Measurements from ENCODE around the gene GPR176. TPM values are rescaled to one million over a fixed set of nuclear protein-coding genes. Genes with fewer than 3 reads are reported as not detected.
"Not testable (repeated sequence)": the region's sequence is repeated elsewhere in the genome, so short reads cannot be mapped to it uniquely, and the experiment has no call there.

Gene GPR176
- total RNA-seq, 1 donor from 2014 or later = 12.6 TPM

- DNase-seq = peak; percentile 57
Observed at GRCh38 chr15:39854161-39854560, 65.9 kb downstream of the GPR176 start.

DNA sequence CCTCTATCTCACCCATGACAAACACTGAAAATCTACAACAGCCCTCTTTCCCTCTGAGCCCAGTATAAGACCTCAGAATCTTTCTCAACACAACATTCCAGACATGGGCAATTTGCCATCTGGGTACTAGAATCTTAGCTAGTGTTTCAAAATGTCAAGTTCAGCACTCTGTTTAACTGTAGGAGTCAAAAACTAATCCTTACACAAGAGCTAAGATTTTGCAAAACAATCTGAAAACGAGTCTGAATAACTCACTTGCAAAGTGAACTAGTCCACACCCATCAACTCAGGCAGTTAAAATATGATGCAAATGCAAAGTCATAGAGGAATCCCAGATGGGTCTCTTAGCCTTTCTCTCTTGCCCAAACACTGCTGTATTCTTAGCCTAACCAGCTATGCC, 67.8 kb downstream of the GPR176 start:
- peak; percentile 47 for DNase-seq

GRCh38 chr15:39851500-39852092, 68.5 kb downstream of the GPR176 start:
- DNase-seq = peak; percentile 91

- peak; percentile 55 for DNase-seq
Observed at GRCh38 chr15:39850436-39850835, 69.6 kb downstream of the GPR176 start.

- no peak for DNase-seq
Observed at GRCh38 chr15:39846108-39846507, 74.0 kb downstream of the GPR176 start.

DNA sequence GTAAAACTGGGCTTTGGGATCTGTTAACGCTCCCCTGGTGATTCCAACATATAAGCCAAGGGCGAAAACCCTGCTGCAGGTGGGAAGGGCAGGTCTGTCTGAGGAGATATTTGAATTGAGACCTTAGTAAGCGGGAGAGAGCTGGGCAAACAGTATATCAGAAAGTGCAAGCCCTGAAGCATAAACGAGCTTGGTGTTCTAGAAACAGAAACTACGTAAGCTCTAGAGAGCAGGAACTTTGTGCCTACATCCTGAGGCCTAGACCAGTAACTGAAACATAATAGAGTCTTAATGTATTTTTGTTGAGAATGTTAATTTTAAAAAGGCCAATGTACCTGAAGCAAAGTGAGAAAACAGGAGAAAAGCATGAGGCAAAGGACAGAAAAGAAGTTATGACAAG, 74.5 kb downstream of the GPR176 start:
- no peak for DNase-seq

DNA sequence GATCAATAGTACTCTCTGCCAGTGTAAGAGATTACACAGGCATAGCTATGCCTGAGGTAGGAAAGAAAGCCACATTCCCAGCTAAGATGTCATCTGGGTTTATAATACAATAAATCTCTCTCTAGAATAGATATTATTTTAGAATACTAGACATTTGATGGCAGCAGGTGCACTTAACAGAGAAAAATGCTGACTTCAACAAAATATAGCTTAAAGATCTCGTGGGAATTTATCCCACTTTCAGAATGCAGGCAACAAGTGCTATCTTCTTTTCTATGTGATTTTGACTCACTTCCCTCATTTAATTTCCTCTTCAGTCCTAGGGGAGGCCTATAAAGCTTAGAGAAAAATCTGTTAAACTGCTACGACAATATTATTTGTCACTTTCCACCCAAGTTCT, 76.5 kb downstream of the GPR176 start:
- no peak for DNase-seq

DNA sequence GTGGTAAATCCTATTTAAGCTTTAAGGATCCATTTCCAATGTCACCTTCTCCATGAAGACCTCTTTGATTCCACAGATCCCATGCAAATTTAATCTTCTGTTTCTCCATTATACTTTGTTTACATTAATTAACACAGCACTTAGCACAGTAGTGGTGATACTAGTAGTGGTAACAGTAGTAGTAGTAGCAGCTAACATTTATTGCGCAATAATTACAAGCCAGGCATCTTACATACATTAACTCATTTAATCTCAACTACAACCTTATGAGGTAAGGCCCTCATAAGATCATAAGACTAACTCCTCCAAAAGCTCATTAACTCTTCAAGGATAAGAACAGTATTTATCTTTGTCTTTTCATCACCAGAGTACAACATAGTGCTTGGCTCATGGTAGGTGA, 82.6 kb downstream of the GPR176 start:
- no peak for DNase-seq

DNA sequence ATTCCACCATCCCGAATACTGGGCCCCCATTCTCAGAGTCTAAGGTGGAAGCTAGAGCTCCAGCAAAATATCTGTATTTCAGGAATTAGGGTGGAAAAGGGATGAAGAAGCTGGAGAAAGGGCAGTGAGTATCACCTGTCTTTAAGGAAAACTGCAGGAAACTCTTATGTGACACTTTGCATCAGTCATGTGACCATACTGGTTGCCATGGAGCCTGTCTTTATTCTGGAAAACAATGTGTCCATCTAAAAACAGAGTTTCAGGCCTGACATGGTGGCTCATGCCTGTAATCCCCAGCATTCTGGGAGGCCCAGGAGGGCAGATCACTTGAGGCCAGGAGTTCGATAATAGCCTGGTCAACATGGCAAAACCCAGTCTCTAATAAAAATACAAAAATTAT, 84.5 kb downstream of the GPR176 start:
- peak; percentile 24 for DNase-seq

GRCh38 chr15:39834256-39834655, 85.8 kb downstream of the GPR176 start:
- no peak for DNase-seq

- DNase-seq = no peak
Observed at GRCh38 chr15:39833515-39833981, 86.5 kb downstream of the GPR176 start.

GRCh38 chr15:39830166-39830565, 89.9 kb downstream of the GPR176 start:
- DNase-seq = no peak

DNA sequence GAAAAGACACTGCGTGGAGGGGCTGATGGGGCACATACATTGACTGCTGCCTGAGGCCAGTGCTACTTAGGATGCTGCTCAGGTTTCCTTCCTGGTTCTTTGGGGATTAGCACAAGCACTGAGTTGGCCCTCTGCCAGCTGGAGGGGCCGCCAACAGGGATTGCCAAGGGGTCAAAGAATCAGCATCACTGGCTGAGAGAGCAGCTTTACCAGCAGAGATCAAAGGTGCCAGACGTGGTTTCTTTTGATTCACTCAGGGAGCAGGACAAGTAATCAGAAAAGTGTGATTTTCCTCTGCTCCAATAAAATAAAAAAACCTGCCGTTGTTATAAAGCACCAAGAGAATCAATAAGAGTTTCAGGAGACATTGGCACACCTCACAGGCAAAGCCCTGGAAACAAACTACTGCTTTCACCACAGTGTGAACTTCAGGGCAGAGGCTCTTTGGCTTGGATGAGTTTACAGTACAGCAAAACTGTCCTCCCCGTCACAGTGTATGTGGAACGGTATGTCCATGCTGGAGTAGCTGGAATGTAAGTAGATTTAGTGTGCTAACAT, 91.6 kb downstream of the GPR176 start:
- DNase-seq = peak; percentile 46

GRCh38 chr15:39826975-39827374, 93.1 kb downstream of the GPR176 start:
- DNase-seq = no peak

- DNase-seq = no peak
Observed at GRCh38 chr15:39823634-39824033, 96.4 kb downstream of the GPR176 start.

GRCh38 chr15:39820050-39820602, 99.9 kb downstream of the GPR176 start:
- DNase-seq = no peak

DNA sequence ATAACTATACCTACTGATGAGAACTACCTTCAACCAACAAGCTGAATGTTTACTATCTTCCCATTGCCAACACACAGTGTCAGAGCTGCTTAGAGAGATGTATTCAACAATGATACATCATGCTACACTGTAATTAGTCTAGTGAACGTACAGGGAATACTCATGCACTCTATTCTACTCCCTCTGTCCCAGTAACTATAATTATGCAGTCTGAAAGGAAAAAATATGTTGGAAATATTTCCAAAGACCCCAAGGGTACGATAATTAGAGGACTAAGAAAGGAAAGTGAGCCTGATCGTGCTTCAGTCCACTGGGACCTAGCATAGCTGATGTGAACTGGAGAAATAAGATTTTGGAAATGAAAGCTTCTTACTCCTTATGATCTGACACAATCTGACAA, 100.5 kb downstream of the GPR176 start:
- no peak for DNase-seq

DNA sequence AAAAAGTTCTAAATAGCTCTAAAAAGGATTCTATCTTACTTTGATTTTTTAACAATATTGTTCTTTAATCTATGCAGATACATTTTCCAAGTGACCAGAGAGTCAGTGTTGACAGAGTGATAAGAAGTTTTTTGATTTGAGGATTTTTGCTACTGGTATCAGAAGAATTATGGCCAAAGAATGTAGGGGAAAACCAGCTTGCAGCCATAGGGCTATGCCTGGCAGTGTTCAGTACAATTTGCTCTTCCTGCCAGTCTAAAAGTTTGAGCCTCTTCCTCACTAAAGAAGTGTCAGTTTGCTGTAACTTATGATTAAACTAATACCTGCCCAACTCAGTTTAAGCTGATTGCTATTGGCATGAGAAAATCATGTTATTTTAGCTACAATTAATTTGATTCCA, 102.2 kb downstream of the GPR176 start:
- no peak for DNase-seq

DNA sequence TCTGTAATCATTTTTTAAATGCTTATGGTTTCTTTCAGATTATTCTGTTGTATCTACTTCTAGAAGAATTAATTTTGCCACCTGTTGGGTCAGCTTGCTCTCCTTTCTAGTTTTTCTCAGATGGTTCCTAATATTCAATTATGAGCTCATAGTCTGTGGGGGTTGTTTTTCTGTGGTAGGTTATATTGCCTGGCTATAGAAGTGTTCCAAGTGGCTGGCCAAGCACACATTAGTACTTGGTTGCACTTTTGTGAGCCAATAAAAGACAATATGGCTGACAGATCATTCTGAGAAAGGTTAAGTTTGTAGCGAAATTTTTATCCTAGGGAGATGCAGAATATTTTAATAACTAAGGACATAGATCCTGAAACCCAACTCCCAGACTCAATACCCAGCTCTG, 105.6 kb downstream of the GPR176 start:
- DNase-seq = no peak

DNA sequence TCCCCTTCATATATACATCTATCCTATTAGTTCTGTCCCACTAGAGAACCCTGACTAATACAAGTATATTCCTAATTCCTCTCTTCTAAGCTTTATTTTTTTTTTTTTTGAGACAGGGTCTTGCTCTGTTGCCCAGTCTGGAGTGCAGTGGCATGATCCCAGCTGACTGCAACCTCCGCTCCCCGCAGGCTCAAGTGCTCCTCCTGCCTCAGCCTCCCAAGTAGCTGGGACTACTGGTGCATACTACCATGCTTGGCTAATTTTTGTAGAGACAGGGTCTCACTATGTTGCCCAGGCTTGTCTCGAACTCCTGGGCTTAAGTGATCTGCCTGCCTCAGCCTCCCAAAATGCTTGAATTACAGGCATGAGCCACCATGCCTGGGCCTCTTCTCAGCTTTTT, 107.4 kb downstream of the GPR176 start:
- not testable (repeated sequence) for DNase-seq

DNA sequence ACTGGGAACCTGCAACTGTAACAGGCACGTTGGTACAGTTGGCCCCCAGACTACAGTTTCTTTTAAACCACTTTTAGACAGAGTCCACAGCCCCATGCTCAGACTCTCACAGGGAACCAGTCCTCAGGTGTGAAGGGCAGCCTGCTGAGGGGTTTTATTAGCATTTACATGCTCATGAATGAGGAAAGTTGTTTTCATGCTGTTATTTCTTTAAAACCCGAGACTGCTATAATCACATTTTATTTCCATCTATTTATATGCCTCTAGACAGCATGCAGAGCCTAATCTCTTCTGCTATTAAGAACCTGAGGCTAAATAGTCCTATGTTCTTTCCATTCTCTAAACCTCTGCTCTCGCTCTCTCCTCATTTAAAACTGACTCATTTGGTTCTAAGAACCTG, 111.2 kb downstream of the GPR176 start:
- no peak for DNase-seq

DNA sequence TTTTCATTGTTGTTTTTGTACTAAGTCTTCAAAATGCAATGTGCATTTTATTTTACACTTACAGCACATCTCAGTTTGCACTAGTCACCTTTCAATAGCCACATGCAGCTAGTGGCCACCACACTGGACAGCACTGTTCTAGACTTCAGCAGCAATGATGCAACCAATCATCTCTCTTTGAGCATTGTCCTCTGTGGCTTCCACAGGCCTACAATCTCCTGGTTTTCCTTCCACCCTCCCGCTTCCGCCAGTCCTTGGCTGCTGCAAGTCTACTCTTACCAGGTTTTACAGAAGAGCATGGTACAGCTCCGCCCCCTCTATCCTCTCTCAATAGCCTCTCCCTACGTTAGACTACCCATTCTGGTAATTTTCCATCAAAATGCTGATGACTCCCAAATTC, 112.3 kb downstream of the GPR176 start:
- DNase-seq = no peak

- no peak for DNase-seq
Observed at GRCh38 chr15:39804026-39804425, 116.0 kb downstream of the GPR176 start.

- DNase-seq = no peak
Observed at GRCh38 chr15:39803016-39803415, 117.0 kb downstream of the GPR176 start.

Measured in dermis blood vessel endothelial cell (primary cell).